ENCODE results near the gene KCMF1. TPM values are rescaled to one million over a fixed set of nuclear protein-coding genes. Genes with fewer than 3 reads are reported as not detected.

KCMF1 gene
- total and polyA plus RNA-seq, 9 of the 15 experiments (the other 6 are each of a cell fraction or from before 2014, with no cell fraction given), result 6.8 to 88.2 (median 46.5) TPM

- POLR2A ChIA-PET, result interaction anchor here (1.2 kb wide), 1 partner anchor 18 kb away, joined by 5 read pairs; no protein-coding TSS in a partner anchor
- Histone ChIP-seq H3K4me1 (replicated peaks in 1 of 2; ENCODE audit: control insufficient read depth in 2 of 2, insufficient read depth in 2 of 2, low read length in 2 of 2) (no peaks in the 10 kb centered on the region), H3K27me3 (ENCODE audit: control insufficient read depth in 2 of 2, insufficient read depth in 2 of 2, low read length in 2 of 2) (no peaks in the 10 kb centered on the region), H4K20me1 (replicated peaks; ENCODE audit: control insufficient read depth, insufficient read depth, low read length) (no peaks in the 10 kb centered on the region), H3K27ac (ENCODE audit: extremely low read depth, low read depth, low read length) (no peak overlapping the region), H3K79me2 (ENCODE audit: control insufficient read depth, insufficient read depth, low read length) (peaks cover 84% of the 10 kb centered on the region), H3K9me3 (replicated peaks; ENCODE audit: control insufficient read depth, insufficient read depth, low read depth, low read length) (no peaks in the 10 kb centered on the region), H3K9ac (ENCODE audit: insufficient read depth in 1 of 2, low read depth in 2 of 2, low read length in 2 of 2) (no peak overlapping the region), H3K4me3 (no peak overlapping the region), H2AFZ (ENCODE audit: low read depth, low read length) (no peak overlapping the region), H3K9me1 (ENCODE audit: control insufficient read depth, insufficient read depth, low read length) (no peaks in the 10 kb centered on the region), H3K36me3 (ENCODE audit: control insufficient read depth, insufficient read depth, low read length) (peaks cover 6% of the 10 kb centered on the region; the same call in 2 of the 3 replicates), H3K4me2 (ENCODE audit: insufficient read depth, low read length) (no peak overlapping the region)
- no peak for TF ChIP-seq DIDO1 (tag; IDR thresholded peaks at IDR 0.05; ENCODE audit: low read depth)
- TF ChIP-seq RFX1 (IDR thresholded peaks at IDR 0.05), result peak; percentile 75
- DNase-seq (ENCODE audit: extremely low read depth in 1 of 4, low spot score in 3 of 4) (no peak), ATAC-seq (no peak), FAIRE-seq (no peak)
- 56% methylated on average over 2 of the region's 2 CpGs for WGBS (ENCODE audit: insufficient coverage, low coverage, missing lambda C conversion rate)
- CTCF ChIA-PET (ENCODE audit: low intra/inter-chr PET ratio), result no interaction called here
- no TSS peak for BruUV-seq (replicated peaks)
- in situ Hi-C loops (cut with MboI), result no loop called here
- intact Hi-C loops (cut with micrococcal nuclease), result no loop called here
Observed at GRCh38 chr2:85001595-85001994, 30.6 kb downstream of the KCMF1 start.

DNA sequence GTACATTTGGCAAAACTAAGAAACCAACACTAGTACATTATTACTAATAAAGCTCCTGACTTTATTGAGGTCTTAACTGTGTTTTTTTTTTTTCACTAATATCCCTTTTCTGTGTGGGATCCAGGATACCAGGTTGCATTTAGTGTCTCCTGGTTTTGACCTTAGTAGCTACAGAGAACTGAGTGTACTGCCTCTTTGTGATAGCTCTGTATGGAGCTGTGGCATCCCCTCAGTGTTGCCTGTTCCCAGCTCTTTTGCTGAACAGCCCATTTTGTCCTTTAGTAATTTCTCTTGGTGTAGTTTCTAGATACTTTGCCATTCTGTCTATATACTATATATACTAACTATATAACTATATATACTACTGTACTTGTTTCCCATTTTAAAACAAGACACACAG is 31.6 kb downstream of the KCMF1 start:
- intact Hi-C loops (cut with micrococcal nuclease) (no loop called here), in situ Hi-C loops (cut with MboI) (no loop called here)
- FAIRE-seq, result no peak
- CTCF ChIA-PET (ENCODE audit: low intra/inter-chr PET ratio), result no interaction called here
- H3K9ac ChIP-seq (ENCODE audit: insufficient read depth in 1 of 2, low read depth in 2 of 2, low read length in 2 of 2), result no peak overlapping the region
- H3K9me3 ChIP-seq (replicated peaks; ENCODE audit: control insufficient read depth, insufficient read depth, low read depth, low read length), result no peaks in the 10 kb centered on the region
- peaks cover 10% of the 10 kb centered on the region; the same call in 2 of the 3 replicates for H3K36me3 ChIP-seq (ENCODE audit: control insufficient read depth, insufficient read depth, low read length)
- no peaks in the 10 kb centered on the region; a peak in 1 of 5 replicates for H3K4me1 ChIP-seq (replicated peaks in 1 of 2; ENCODE audit: control insufficient read depth in 2 of 2, insufficient read depth in 2 of 2, low read length in 2 of 2)
- DNase-seq (ENCODE audit: extremely low read depth in 1 of 4, low spot score in 3 of 4), result no peak
- H3K9me1 ChIP-seq (ENCODE audit: control insufficient read depth, insufficient read depth, low read length), result no peaks in the 10 kb centered on the region
- peaks cover 80% of the 10 kb centered on the region for H3K79me2 ChIP-seq (ENCODE audit: control insufficient read depth, insufficient read depth, low read length)
- no peak for ATAC-seq
- H3K4me3 ChIP-seq, result no peak overlapping the region
- BruUV-seq (replicated peaks), result no TSS peak
- H3K27me3 ChIP-seq (ENCODE audit: control insufficient read depth in 2 of 2, insufficient read depth in 2 of 2, low read length in 2 of 2), result no peaks in the 10 kb centered on the region
- no peak overlapping the region for H2AFZ ChIP-seq (ENCODE audit: low read depth, low read length)
- H3K27ac ChIP-seq (ENCODE audit: extremely low read depth, low read depth, low read length), result no peak overlapping the region
- H3K4me2 ChIP-seq (ENCODE audit: insufficient read depth, low read length), result no peak overlapping the region
- no peaks in the 10 kb centered on the region for H4K20me1 ChIP-seq (replicated peaks; ENCODE audit: control insufficient read depth, insufficient read depth, low read length)
- POLR2A ChIA-PET, result interaction anchor here (0.9 to 1.2 kb wide), 2 partner anchors 10 to 18 kb away, joined by 3 to 5 read pairs; no protein-coding TSS in a partner anchor
- TF ChIP-seq POLR3A (IDR thresholded peaks at IDR 0.05; ENCODE audit: borderline replicate concordance, extremely low read depth, insufficient read depth, insufficient read length), result no peak
- TF ChIP-seq, protein P1, sequence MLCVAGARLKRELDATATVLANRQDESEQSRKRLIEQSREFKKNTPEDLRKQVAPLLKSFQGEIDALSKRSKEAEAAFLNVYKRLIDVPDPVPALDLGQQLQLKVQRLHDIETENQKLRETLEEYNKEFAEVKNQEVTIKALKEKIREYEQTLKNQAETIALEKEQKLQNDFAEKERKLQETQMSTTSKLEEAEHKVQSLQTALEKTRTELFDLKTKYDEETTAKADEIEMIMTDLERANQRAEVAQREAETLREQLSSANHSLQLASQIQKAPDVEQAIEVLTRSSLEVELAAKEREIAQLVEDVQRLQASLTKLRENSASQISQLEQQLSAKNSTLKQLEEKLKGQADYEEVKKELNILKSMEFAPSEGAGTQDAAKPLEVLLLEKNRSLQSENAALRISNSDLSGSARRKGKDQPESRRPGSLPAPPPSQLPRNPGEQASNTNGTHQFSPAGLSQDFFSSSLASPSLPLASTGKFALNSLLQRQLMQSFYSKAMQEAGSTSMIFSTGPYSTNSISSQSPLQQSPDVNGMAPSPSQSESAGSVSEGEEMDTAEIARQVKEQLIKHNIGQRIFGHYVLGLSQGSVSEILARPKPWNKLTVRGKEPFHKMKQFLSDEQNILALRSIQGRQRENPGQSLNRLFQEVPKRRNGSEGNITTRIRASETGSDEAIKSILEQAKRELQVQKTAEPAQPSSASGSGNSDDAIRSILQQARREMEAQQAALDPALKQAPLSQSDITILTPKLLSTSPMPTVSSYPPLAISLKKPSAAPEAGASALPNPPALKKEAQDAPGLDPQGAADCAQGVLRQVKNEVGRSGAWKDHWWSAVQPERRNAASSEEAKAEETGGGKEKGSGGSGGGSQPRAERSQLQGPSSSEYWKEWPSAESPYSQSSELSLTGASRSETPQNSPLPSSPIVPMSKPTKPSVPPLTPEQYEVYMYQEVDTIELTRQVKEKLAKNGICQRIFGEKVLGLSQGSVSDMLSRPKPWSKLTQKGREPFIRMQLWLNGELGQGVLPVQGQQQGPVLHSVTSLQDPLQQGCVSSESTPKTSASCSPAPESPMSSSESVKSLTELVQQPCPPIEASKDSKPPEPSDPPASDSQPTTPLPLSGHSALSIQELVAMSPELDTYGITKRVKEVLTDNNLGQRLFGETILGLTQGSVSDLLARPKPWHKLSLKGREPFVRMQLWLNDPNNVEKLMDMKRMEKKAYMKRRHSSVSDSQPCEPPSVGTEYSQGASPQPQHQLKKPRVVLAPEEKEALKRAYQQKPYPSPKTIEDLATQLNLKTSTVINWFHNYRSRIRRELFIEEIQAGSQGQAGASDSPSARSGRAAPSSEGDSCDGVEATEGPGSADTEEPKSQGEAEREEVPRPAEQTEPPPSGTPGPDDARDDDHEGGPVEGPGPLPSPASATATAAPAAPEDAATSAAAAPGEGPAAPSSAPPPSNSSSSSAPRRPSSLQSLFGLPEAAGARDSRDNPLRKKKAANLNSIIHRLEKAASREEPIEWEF (CRISPR knock-in tag; IDR thresholded peaks at IDR 0.05), result no peak
- no peak for TF ChIP-seq SMAD2 (IDR thresholded peaks at IDR 0.05; ENCODE audit: low read depth, low read length)
- no peak for TF ChIP-seq HNRNPLL (IDR thresholded peaks at IDR 0.05; ENCODE audit: low read depth, low read length, poor library complexity, severe bottlenecking)
- no peak for TF ChIP-seq ZNF57 (CRISPR knock-in tag; IDR thresholded peaks at IDR 0.05)
- no peak for TF ChIP-seq DLX4 (CRISPR knock-in tag; IDR thresholded peaks at IDR 0.05)
- no peak for TF ChIP-seq FOSL1 (tag; conservative IDR thresholded peaks at IDR 0.05)

All from K562 (cell line).